Type B pancreatic cell (in vitro differentiated cells): ENCODE measurements around the gene WEE1. TPM values are rescaled to one million over a fixed set of nuclear protein-coding genes. Genes with fewer than 3 reads are reported as not detected.

Source experiments
- DNase-seq: peaks from one replicate; pipeline ENCODE4 v3.0.0; 2021; ENCODE audit warnings: mixed read lengths; ENCODE audit not compliant: unreplicated experiment; ENCODE audit errors: extremely low spot score
- H3K27ac Mint-ChIP-seq: 2 replicates; pipeline ENCODE4 v1.8.0; 2021; ENCODE audit warnings: mild to moderate bottlenecking, mixed read lengths
- H3K27me3 Mint-ChIP-seq: 2 replicates; pipeline ENCODE4 v1.8.0; 2021; ENCODE audit warnings: mixed read lengths
- H3K36me3 Mint-ChIP-seq: 2 replicates; pipeline ENCODE4 v1.8.0; 2021; ENCODE audit warnings: mixed read lengths
- H3K4me1 Mint-ChIP-seq: one replicate; pipeline ENCODE4 v1.8.0; 2021; ENCODE audit warnings: mixed read lengths; ENCODE audit not compliant: unreplicated experiment
- H3K4me3 Mint-ChIP-seq: 2 replicates; pipeline ENCODE4 v1.8.0; 2021; ENCODE audit warnings: mild to moderate bottlenecking, mixed read lengths
- H3K9me3 Mint-ChIP-seq: 2 replicates; pipeline ENCODE4 v1.8.0; 2021; ENCODE audit warnings: mixed read lengths
- total RNA-seq: library from RNA; stranded (reverse); gene quantifications from 2 replicates; pipeline ENCODE4 v1.2.1, GENCODE V29; 2021; ENCODE audit warnings: low replicate concordance
- TF ChIP-seq, protein P1 (sequence below): fragments of 200-600 bp; sonication (generic); conservative IDR thresholded peaks from 2 replicates; pipeline ENCODE4 v1.5.0; 2021; ENCODE audit warnings: antibody characterized with exemption, mild to moderate bottlenecking

WEE1 gene
- total RNA-seq, 1 donor from 2014 or later: 80.1 TPM

GRCh38 chr11:9633679-9634078 is 60.2 kb downstream of the WEE1 start:
- TF ChIP-seq, protein P1, sequence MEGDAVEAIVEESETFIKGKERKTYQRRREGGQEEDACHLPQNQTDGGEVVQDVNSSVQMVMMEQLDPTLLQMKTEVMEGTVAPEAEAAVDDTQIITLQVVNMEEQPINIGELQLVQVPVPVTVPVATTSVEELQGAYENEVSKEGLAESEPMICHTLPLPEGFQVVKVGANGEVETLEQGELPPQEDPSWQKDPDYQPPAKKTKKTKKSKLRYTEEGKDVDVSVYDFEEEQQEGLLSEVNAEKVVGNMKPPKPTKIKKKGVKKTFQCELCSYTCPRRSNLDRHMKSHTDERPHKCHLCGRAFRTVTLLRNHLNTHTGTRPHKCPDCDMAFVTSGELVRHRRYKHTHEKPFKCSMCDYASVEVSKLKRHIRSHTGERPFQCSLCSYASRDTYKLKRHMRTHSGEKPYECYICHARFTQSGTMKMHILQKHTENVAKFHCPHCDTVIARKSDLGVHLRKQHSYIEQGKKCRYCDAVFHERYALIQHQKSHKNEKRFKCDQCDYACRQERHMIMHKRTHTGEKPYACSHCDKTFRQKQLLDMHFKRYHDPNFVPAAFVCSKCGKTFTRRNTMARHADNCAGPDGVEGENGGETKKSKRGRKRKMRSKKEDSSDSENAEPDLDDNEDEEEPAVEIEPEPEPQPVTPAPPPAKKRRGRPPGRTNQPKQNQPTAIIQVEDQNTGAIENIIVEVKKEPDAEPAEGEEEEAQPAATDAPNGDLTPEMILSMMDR: no peak
- Mint-ChIP-seq H3K9me3 (peaks cover 9% of the 10 kb centered on the region), H3K4me1 (no peaks in the 10 kb centered on the region), H3K27ac (no peak overlapping the region), H3K36me3 (no peaks in the 10 kb centered on the region), H3K4me3 (no peak overlapping the region), H3K27me3 (no peaks in the 10 kb centered on the region)
- no peak for DNase-seq

DNA sequence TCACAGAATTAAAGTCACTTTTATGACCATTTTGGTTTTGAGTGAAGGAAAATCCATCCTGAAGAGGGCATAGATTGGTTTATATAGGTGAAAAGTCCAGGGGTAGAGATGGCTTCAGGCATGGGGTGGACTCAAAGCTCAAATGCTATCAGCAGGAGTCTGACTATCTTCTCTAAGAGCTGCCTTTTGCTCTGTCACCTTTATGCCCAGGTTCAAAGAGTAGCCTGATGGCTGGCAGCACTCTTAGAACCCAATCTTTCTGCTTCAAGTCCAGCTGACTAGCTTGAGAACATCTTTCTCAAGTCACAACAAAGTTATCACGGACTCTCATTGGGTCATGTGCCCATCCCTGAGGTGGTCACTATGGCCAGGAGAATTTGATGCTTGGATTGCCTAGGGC is 63.2 kb downstream of the WEE1 start:
- Mint-ChIP-seq H3K27me3 (no peaks in the 10 kb centered on the region), H3K9me3 (peaks cover 9% of the 10 kb centered on the region), H3K4me3 (no peak overlapping the region), H3K27ac (no peak overlapping the region), H3K36me3 (no peaks in the 10 kb centered on the region), H3K4me1 (no peaks in the 10 kb centered on the region)
- TF ChIP-seq, protein P1: no peak
- DNase-seq: no peak

GRCh38 chr11:9639099-9639498 is 65.6 kb downstream of the WEE1 start:
- DNase-seq: no peak
- Mint-ChIP-seq H3K27ac (no peak overlapping the region), H3K36me3 (no peaks in the 10 kb centered on the region), H3K4me3 (no peak overlapping the region), H3K4me1 (no peaks in the 10 kb centered on the region), H3K9me3 (peaks cover under 1% of the 10 kb centered on the region), H3K27me3 (no peaks in the 10 kb centered on the region)
- TF ChIP-seq, protein P1: no peak

Other genes with a start within 250 kb of the WEE1 start
- 137 and 159 TPM in 2 replicates for gene IPO7, start 189.0 kb upstream of the WEE1 start, total RNA-seq
- 30.3 and 38.8 TPM in 2 replicates for gene ZNF143, start 112.7 kb upstream of the WEE1 start, total RNA-seq
- gene SWAP70, start 90.4 kb downstream of the WEE1 start, total RNA-seq: 18.8 and 35.6 TPM in 2 replicates